Prostate gland (tissue), 2 donors: Measurements from ENCODE around the gene IMPDH2. TPM values are rescaled to one million over a fixed set of nuclear protein-coding genes. Genes with fewer than 3 reads are reported as not detected.

ENCODE experiments used
- DNase-seq: peaks from one replicate; pipeline ENCODE4 v3.0.0-alpha.2; 2019; ENCODE audit warnings: low spot score
- H3K27ac ChIP-seq, 2 donors: fragments of 200-600 bp; sonication (generic); 2 replicates each; pipeline ENCODE4 v1.5.1; 2017 to 2019
- H3K27me3 ChIP-seq: fragments of 200-600 bp; sonication (generic); replicated peaks from 2 replicates; pipeline ENCODE4 v1.5.1; 2019; ENCODE audit not compliant: insufficient read depth
- H3K36me3 ChIP-seq, 2 donors: fragments of 200-600 bp; sonication (generic); 1 replicate in 1 of 2; 2 replicates in 1 of 2; pipeline versions ENCODE4 v1.5.1 to v1.8.1; 2017 to 2019
- H3K4me1 ChIP-seq: fragments of 200-600 bp; sonication (generic); replicated peaks from 2 replicates; pipeline ENCODE4 v1.5.1; 2019
- H3K4me3 ChIP-seq, 2 donors: fragments of 200-600 bp; sonication (generic); 2 replicates each; pipeline ENCODE4 v1.5.1; 2017 to 2019
- H3K9me3 ChIP-seq: fragments of 200-600 bp; sonication (generic); 2 replicates; pipeline ENCODE4 v1.5.1; 2017
- CTCF ChIP-seq, 4 experiments: fragments of 200-600 bp in 2 of 4; fragments of 450-650 bp in 2 of 4; sonication (generic) in 2 of 4; IDR thresholded peaks; 1 replicate in 3 of 4; 2 replicates in 1 of 4; pipeline ENCODE4 v1.5.1; 2016 to 2019; ENCODE audit warnings: antibody characterized with exemption in 4 of 4, mild to moderate bottlenecking in 2 of 4, moderate library complexity in 2 of 4
- POLR2A ChIP-seq: fragments of 450-650 bp; IDR thresholded peaks from one replicate; pipeline ENCODE4 v1.6.1; 2016; ENCODE audit warnings: antibody characterized with exemption, mild to moderate bottlenecking
- POLR2AphosphoS5 ChIP-seq: sonication (generic); formaldehyde crosslinking; IDR thresholded peaks from one replicate; pipeline ENCODE4 v1.6.1; 2017; ENCODE audit warnings: antibody characterized with exemption
- WGBS: methylation state at CpG from one replicate; pipeline ENCODE4 v1.1.5; 2018; 5-methylcytosine and 5-hydroxymethylcytosine counted together
- intact Hi-C: fragments of 100-400 bp; cut with DNase I; formaldehyde crosslinking; loops from one replicate; pipeline ENCODE4 v1.14.2; 2022
- total RNA-seq, 2 donors: library from RNA; depleted of rRNA; stranded (reverse); fragments of >200 nt; gene quantifications; one replicate each; pipeline ENCODE4 v1.1.0, GENCODE V29; 2016

Gene IMPDH2
- total RNA-seq, 2 donors from 2014 or later, result 110 to 186 TPM

- Histone ChIP-seq H3K4me3 (no peak overlapping the region), H3K27me3 (no peaks in the 10 kb centered on the region), H3K9me3 (no peaks in the 10 kb centered on the region), H3K27ac (no peak overlapping the region), H3K4me1 (peaks cover 3% of the 10 kb centered on the region), H3K36me3 (peaks cover 4 to 9% of the 10 kb centered on the region in 2 donors)
- no peak for DNase-seq
- TF ChIP-seq POLR2A (no peak), CTCF (IDR thresholded peaks at IDR 0.05) (no peak), POLR2AphosphoS5 (no peak)
- intact Hi-C loops, result loop anchor here (10.0 kb wide), 1 partner anchor 110 kb away; the partner anchor contains the start of gene QRICH1
Observed at GRCh38 chr3:48984663-48985062, 44.5 kb downstream of the IMPDH2 start.

- no peaks in the 10 kb centered on the region for H3K9me3 ChIP-seq
- no peak overlapping the region for H3K4me3 ChIP-seq
- TF ChIP-seq POLR2A (no peak), CTCF (IDR thresholded peaks at IDR 0.05) (no peak), POLR2AphosphoS5 (no peak)
- no peak overlapping the region for H3K27ac ChIP-seq
- intact Hi-C loops, result loop anchor here (10.0 kb wide), 1 partner anchor 112 kb away; the partner anchor contains the start of gene QRICH1
- H3K36me3 ChIP-seq, result peaks cover 11 to 12% of the 10 kb centered on the region in 2 donors
- 93% methylated on average over 4 of the region's 4 CpGs for WGBS
- no peaks in the 10 kb centered on the region for H3K4me1 ChIP-seq
- no peak for DNase-seq
- H3K27me3 ChIP-seq, result no peaks in the 10 kb centered on the region
Observed at GRCh38 chr3:48983096-48983495, 46.1 kb downstream of the IMPDH2 start.

- Histone ChIP-seq H3K4me3 (no peak overlapping the region), H3K36me3 (peaks cover 11 to 12% of the 10 kb centered on the region in 2 donors), H3K4me1 (no peaks in the 10 kb centered on the region), H3K9me3 (no peaks in the 10 kb centered on the region), H3K27me3 (no peaks in the 10 kb centered on the region), H3K27ac (no peak overlapping the region)
- 76% methylated on average over 5 of the region's 5 CpGs for WGBS
- intact Hi-C loops, result loop anchor here (10.0 kb wide), 1 partner anchor 112 kb away; the partner anchor contains the start of gene QRICH1
- TF ChIP-seq CTCF (IDR thresholded peaks at IDR 0.05) (no peak), POLR2AphosphoS5 (no peak), POLR2A (no peak)
- no peak for DNase-seq
Observed at GRCh38 chr3:48982686-48983085, 46.5 kb downstream of the IMPDH2 start.

GRCh38 chr3:48982016-48982415 lies 47.2 kb downstream of the IMPDH2 start:
- no peaks in the 10 kb centered on the region for H3K4me1 ChIP-seq
- no peaks in the 10 kb centered on the region for H3K9me3 ChIP-seq
- peaks cover 11 to 12% of the 10 kb centered on the region in 2 donors for H3K36me3 ChIP-seq
- intact Hi-C loops, result loop anchor here (10.0 kb wide), 1 partner anchor 113 kb away; the partner anchor contains the start of gene QRICH1
- no peak for DNase-seq
- no peaks in the 10 kb centered on the region for H3K27me3 ChIP-seq
- TF ChIP-seq POLR2AphosphoS5, result no peak
- TF ChIP-seq POLR2A, result no peak
- TF ChIP-seq CTCF (IDR thresholded peaks at IDR 0.05), result no peak
- no peak overlapping the region for H3K27ac ChIP-seq
- H3K4me3 ChIP-seq, result no peak overlapping the region

GRCh38 chr3:48980295-48980694 lies 48.9 kb downstream of the IMPDH2 start:
- no peak for DNase-seq
- TF ChIP-seq POLR2AphosphoS5 (no peak), POLR2A (no peak), CTCF (IDR thresholded peaks at IDR 0.05) (no peak)
- intact Hi-C loops, result loop anchor here (10.0 kb wide), 1 partner anchor 115 kb away; the partner anchor contains the start of gene QRICH1
- H3K4me1 ChIP-seq, result no peaks in the 10 kb centered on the region
- H3K4me3 ChIP-seq, result no peak overlapping the region
- 90% methylated on average over 4 of the region's 4 CpGs for WGBS
- H3K27ac ChIP-seq, result no peak overlapping the region
- no peaks in the 10 kb centered on the region for H3K27me3 ChIP-seq
- H3K9me3 ChIP-seq, result no peaks in the 10 kb centered on the region
- peaks cover 11 to 12% of the 10 kb centered on the region in 2 donors for H3K36me3 ChIP-seq
